H9 (cell line): Measurements from ENCODE around the gene DUS4L. TPM values are rescaled to one million over a fixed set of nuclear protein-coding genes. Genes with fewer than 3 reads are reported as not detected.
A peak's percentile ranks its signal among the peaks of the same experiment; 100 is the strongest.

ENCODE experiments used
- DNase-seq: peaks from one replicate; pipeline ENCODE4 v3.0.0-alpha.2; 2017
- H2AFZ ChIP-seq: one replicate; pipeline ENCODE4 v1.6.1; 2013; ENCODE audit warnings: mild to moderate bottlenecking, low read length, control low read depth, moderate library complexity
- H2AK5ac ChIP-seq: 2 replicates; pipeline ENCODE4 v1.6.1; 2013; ENCODE audit warnings: low read length, control low read depth, mixed read lengths; ENCODE audit not compliant: insufficient read length
- H2BK120ac ChIP-seq: one replicate; pipeline ENCODE4 v1.6.1; 2013; ENCODE audit warnings: low read depth, mild to moderate bottlenecking, low read length, control low read depth, inconsistent platforms; ENCODE audit not compliant: poor library complexity, severe bottlenecking
- H2BK12ac ChIP-seq: 2 replicates; pipeline ENCODE4 v1.6.1; 2013; ENCODE audit warnings: low read length, control low read depth, mixed read lengths, low read depth; ENCODE audit not compliant: insufficient read length
- H2BK15ac ChIP-seq: 2 replicates; pipeline ENCODE4 v1.6.1; 2013; ENCODE audit warnings: low read depth, low read length, control low read depth
- H2BK20ac ChIP-seq: one replicate; pipeline ENCODE4 v1.6.1; 2013; ENCODE audit warnings: low read depth, mild to moderate bottlenecking, low read length, control low read depth, inconsistent platforms; ENCODE audit not compliant: poor library complexity, severe bottlenecking
- H2BK5ac ChIP-seq: 2 replicates; pipeline ENCODE4 v1.6.1; 2013; ENCODE audit warnings: low read length, control low read depth, mixed read lengths; ENCODE audit not compliant: insufficient read length
- H3K14ac ChIP-seq: 2 replicates; pipeline ENCODE4 v1.6.1; 2013; ENCODE audit warnings: low read length, control low read depth; ENCODE audit not compliant: insufficient read depth
- H3K18ac ChIP-seq: 2 replicates; pipeline ENCODE4 v1.6.1; 2013; ENCODE audit warnings: low read depth, mild to moderate bottlenecking, mixed read lengths, low read length, control low read depth; ENCODE audit not compliant: insufficient read length
- H3K23ac ChIP-seq: 2 replicates; pipeline ENCODE4 v1.6.1; 2013; ENCODE audit warnings: low read length, control low read depth, mixed read lengths, low read depth; ENCODE audit not compliant: insufficient read length
- H3K23me2 ChIP-seq: 2 replicates; pipeline ENCODE4 v1.6.1; 2013; ENCODE audit warnings: low read depth, mild to moderate bottlenecking, mixed read lengths, low read length, control low read depth; ENCODE audit not compliant: insufficient read length, poor library complexity, severe bottlenecking
- H3K27ac ChIP-seq: 2 replicates; pipeline ENCODE4 v1.5.1; 2013; ENCODE audit warnings: low read length, control low read depth, mixed read lengths, low read depth; ENCODE audit not compliant: insufficient read length
- H3K27me3 ChIP-seq: 2 replicates; pipeline ENCODE4 v1.6.1; 2013; ENCODE audit warnings: low read length, control low read depth, inconsistent platforms; ENCODE audit not compliant: insufficient read depth
- H3K4ac ChIP-seq: 2 replicates; pipeline ENCODE4 v1.6.1; 2013; ENCODE audit warnings: low read depth, mild to moderate bottlenecking, control low read depth, inconsistent platforms, low read length, moderate library complexity
- H3K4me1 ChIP-seq: 2 replicates; pipeline ENCODE4 v1.6.1; 2013; ENCODE audit warnings: low read length, control low read depth, inconsistent platforms; ENCODE audit not compliant: insufficient read depth
- H3K4me2 ChIP-seq: 2 replicates; pipeline ENCODE4 v1.6.1; 2013; ENCODE audit warnings: low read length, control low read depth, mixed read lengths; ENCODE audit not compliant: insufficient read length, insufficient read depth
- H3K56ac ChIP-seq: 2 replicates; pipeline ENCODE4 v1.6.1; 2013; ENCODE audit warnings: low read depth, mild to moderate bottlenecking, mixed read lengths, low read length, control low read depth; ENCODE audit not compliant: insufficient read length
- H3K79me1 ChIP-seq: 2 replicates; pipeline ENCODE4 v1.6.1; 2013; ENCODE audit warnings: low read depth, mild to moderate bottlenecking, moderate library complexity, low read length, control low read depth, inconsistent platforms; ENCODE audit not compliant: insufficient read depth, poor library complexity, severe bottlenecking
- H3K79me2 ChIP-seq: 2 replicates; pipeline ENCODE4 v1.6.1; 2013; ENCODE audit warnings: low read length, control low read depth, inconsistent platforms; ENCODE audit not compliant: insufficient read depth
- H3K9ac ChIP-seq: 2 replicates; pipeline ENCODE4 v1.6.1; 2013; ENCODE audit warnings: low read length, control low read depth, mixed read lengths; ENCODE audit not compliant: insufficient read length; ENCODE audit errors: extremely low read depth
- H3K9me3 ChIP-seq: one replicate; pipeline ENCODE4 v1.6.1; 2013; ENCODE audit warnings: low read depth, low read length, inconsistent platforms; ENCODE audit not compliant: control insufficient read depth
- H3T11ph ChIP-seq: one replicate; pipeline ENCODE4 v1.6.1; 2013; ENCODE audit warnings: mild to moderate bottlenecking, low read length, control low read depth, inconsistent platforms
- H4K20me1 ChIP-seq: one replicate; pipeline ENCODE4 v1.6.1; 2013; ENCODE audit not compliant: control insufficient read depth, insufficient read length, insufficient read depth
- H4K5ac ChIP-seq: 2 replicates; pipeline ENCODE4 v1.6.1; 2013; ENCODE audit warnings: low read depth, mild to moderate bottlenecking, mixed read lengths, low read length, control low read depth; ENCODE audit not compliant: insufficient read length
- H4K8ac ChIP-seq: replicated peaks from 2 replicates; pipeline ENCODE4 v1.6.1; 2013; ENCODE audit warnings: low read length, control low read depth, mixed read lengths, low read depth; ENCODE audit not compliant: insufficient read length
- H4K91ac ChIP-seq: 2 replicates; pipeline ENCODE4 v1.6.1; 2013; ENCODE audit warnings: low read depth, mild to moderate bottlenecking, moderate library complexity, mixed read lengths, low read length, control low read depth; ENCODE audit not compliant: insufficient read length
- H3K27ac Mint-ChIP-seq, 3 experiments: 2 replicates in 2 of 3; 3 replicates in 1 of 3; pipeline ENCODE4 v1.8.0; 2020 to 2021; ENCODE audit warnings: mixed read lengths in 3 of 3, mild to moderate bottlenecking in 1 of 3, moderate library complexity in 1 of 3
- H3K27me3 Mint-ChIP-seq: 2 replicates; pipeline ENCODE4 v1.8.0; 2021; ENCODE audit warnings: low read depth, mild to moderate bottlenecking, moderate library complexity, mixed read lengths
- H3K36me3 Mint-ChIP-seq, 3 experiments: 2 replicates in 2 of 3; 3 replicates in 1 of 3; pipeline ENCODE4 v1.8.0; 2020 to 2021; ENCODE audit warnings: low read depth in 3 of 3, mixed read lengths in 3 of 3; ENCODE audit not compliant: insufficient read depth in 1 of 3
- H3K4me1 Mint-ChIP-seq, 2 experiments: 2 replicates each; pipeline ENCODE4 v1.8.0; 2020; ENCODE audit warnings: mixed read lengths in 2 of 2
- H3K4me3 Mint-ChIP-seq, 2 experiments: 2 replicates in 1 of 2; 3 replicates in 1 of 2; pipeline ENCODE4 v1.8.0; 2020 to 2021; ENCODE audit warnings: mild to moderate bottlenecking in 2 of 2, mixed read lengths in 2 of 2, moderate library complexity in 1 of 2
- H3K9me3 Mint-ChIP-seq, 2 experiments: 2 replicates in 1 of 2; 3 replicates in 1 of 2; pipeline ENCODE4 v1.8.0; 2020; ENCODE audit warnings: mild to moderate bottlenecking in 2 of 2, mixed read lengths in 2 of 2, moderate library complexity in 1 of 2
- CTCF ChIP-seq: fragments of 200-600 bp; sonication (generic); conservative IDR thresholded peaks from 3 replicates; pipeline ENCODE4 v1.8.0; 2021; ENCODE audit warnings: antibody characterized with exemption, mild to moderate bottlenecking
- WGBS: extraction: QIAGEN DNeasy Blood & Tissue Kit; methylation state at CpG from one replicate; pipeline ENCODE4 v1.1.7; 2013; ENCODE audit warnings: missing lambda C conversion rate, low lambda C conversion rate, mixed read lengths; ENCODE audit not compliant: insufficient read length; ENCODE audit errors: extremely low coverage; 5-methylcytosine and 5-hydroxymethylcytosine counted together
- total RNA-seq: library from RNA; stranded (reverse); gene quantifications from 2 replicates; pipeline ENCODE4 v1.2.1, GENCODE V29; 2021

The DUS4L gene
- total RNA-seq, 1 experiment from 2014 or later = 10.8 TPM

- Histone ChIP-seq H4K91ac (no peak within 1 kb of the TSS), H2BK120ac (no peak within 1 kb of the TSS), H2BK15ac (no peak within 1 kb of the TSS; the same call in 1 of the 2 replicates), H3K27ac (no peak within 1 kb of the TSS), H3K23me2 (peaks cover 4% of the 10 kb centered on the region), H3K23ac (no peak within 1 kb of the TSS), H3K4me2 (peak within 1 kb of the TSS; percentile 95), H2AK5ac (no peak within 1 kb of the TSS), H3K4me1 (no peaks in the 10 kb centered on the region), H3K9ac (peak within 1 kb of the TSS; percentile 84), H3K27me3 (no peaks in the 10 kb centered on the region), H2AFZ (peak within 1 kb of the TSS; percentile 97), H3K79me1 (no peaks in the 10 kb centered on the region), H4K20me1 (no peaks in the 10 kb centered on the region), H3K9me3 (no peaks in the 10 kb centered on the region), H4K5ac (no peak within 1 kb of the TSS), H2BK12ac (peak within 1 kb of the TSS; percentile 50), H3K56ac (no peak within 1 kb of the TSS), H2BK5ac (no peak within 1 kb of the TSS), H3K18ac (peak within 1 kb of the TSS; percentile 82), H2BK20ac (no peak within 1 kb of the TSS), H3K79me2 (no peaks in the 10 kb centered on the region), H3T11ph (no peak within 1 kb of the TSS), H4K8ac (no peak within 1 kb of the TSS), H3K4ac (no peak within 1 kb of the TSS), H3K14ac (peak within 1 kb of the TSS; percentile 94)
- WGBS = no CpG with 5 or more reads among the region's 89 CpGs
- Mint-ChIP-seq H3K4me3 (peak within 1 kb of the TSS; percentile 89 to 94), H3K27me3 (no peaks in the 10 kb centered on the region), H3K9me3 (no peaks in the 10 kb centered on the region), H3K4me1 (no peaks in the 10 kb centered on the region), H3K36me3 (peaks cover 1 to 12% (median 3%) of the 10 kb centered on the region in 3 experiments; a peak in 5 of 7 replicates), H3K27ac (peak within 1 kb of the TSS; percentile 94 to 97 (median 95))
- peak; percentile 33; the same call in 1 of the 3 replicates for TF ChIP-seq CTCF
- peak; percentile 72 for DNase-seq
These were observed 16.3 kb downstream of the DUS4L start, which contains the start of gene BCAP29 for GRCh38 chr7:107579885-107580715. BCAP29 (plus strand) TSS chr7:107580246; CDS start chr7:107580773, 527 bp downstream.
